ENCODE measurements around the gene SH3RF3. TPM values are rescaled to one million over a fixed set of nuclear protein-coding genes. Genes with fewer than 3 reads are reported as not detected.

Gene SH3RF3
- total and polyA plus RNA-seq, 5 donors = 5.7 to 8.8 (median 8.1) TPM

DNA sequence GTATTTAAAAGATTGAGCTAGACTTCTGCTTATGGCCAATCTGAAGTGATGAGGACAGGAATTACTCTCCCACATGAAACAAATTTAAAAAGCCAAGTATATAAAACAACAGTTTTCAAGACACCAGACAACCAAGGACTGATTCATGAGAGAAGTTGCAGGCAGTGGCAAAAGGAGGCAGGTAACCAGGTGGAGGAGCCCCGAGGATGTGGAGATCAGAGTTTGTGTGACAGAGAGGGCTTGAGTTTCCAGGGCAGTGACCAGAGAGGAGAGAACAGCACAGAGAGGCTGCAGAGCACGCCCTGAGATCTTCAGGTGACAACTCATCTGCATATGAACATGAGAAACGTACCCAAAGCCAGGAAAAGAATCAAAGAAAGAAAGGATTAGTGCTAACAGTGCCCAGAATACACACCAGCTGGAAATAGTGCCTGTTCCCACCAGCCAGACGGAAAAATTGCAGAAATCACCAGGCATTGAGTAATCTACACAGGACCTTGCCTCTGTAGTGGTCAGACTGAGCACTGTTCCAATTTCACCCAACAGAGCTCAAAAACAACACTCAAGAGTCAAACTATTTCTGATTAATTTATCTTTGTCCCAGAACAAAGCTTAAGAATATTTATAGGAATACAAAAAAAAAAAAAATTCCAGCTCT lies 311.6 kb downstream of the SH3RF3 start:
- no peak overlapping the region for H3K27ac ChIP-seq (ENCODE audit: low read length)
- H3K27me3 ChIP-seq (ENCODE audit: control insufficient read depth, insufficient read depth) = no peaks in the 10 kb centered on the region
- no peak overlapping the region for H3K4me3 ChIP-seq (ENCODE audit: low read length)
- peaks cover 17% of the 10 kb centered on the region for H3K4me1 ChIP-seq (ENCODE audit: control insufficient read depth, insufficient read depth, low read length)
- ATAC-seq (no peak), DNase-seq (no peak)
- 91% methylated on average over 4 of the region's 4 CpGs for WGBS
- intact Hi-C loops (cut with DNase I) = no loop called here
- H3K9me3 ChIP-seq (ENCODE audit: control insufficient read depth, low read length) = no peaks in the 10 kb centered on the region

DNA sequence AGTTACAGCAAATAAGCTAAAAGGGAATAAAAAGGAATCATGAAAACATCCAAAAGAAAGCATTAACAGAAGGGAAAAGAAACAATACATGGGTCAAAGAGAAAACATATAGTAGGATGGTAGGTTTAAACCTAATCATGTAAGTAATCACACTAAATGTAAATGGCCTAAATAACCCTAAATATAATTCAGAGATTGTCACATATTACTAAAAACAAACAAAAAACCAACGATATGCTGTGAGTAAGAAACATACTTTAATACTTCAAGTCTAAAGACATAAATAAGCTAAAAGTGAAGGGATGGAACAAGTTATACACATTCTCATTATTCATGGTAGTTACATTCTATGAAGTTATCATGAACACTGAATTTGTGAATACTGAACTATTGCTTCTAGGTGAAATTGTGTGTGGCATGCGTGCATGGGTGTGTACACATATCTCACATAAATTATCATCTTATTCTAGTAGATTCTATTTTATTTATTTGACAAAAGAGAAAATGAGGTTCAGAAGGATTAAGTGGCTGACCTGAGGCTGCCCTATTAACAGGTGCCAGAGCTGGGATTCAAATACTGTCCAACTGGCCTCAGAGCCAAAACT lies 313.8 kb downstream of the SH3RF3 start:
- ATAC-seq = no peak
- Histone ChIP-seq H3K4me1 (ENCODE audit: control insufficient read depth, insufficient read depth, low read length) (peaks cover 9% of the 10 kb centered on the region), H3K27me3 (ENCODE audit: control insufficient read depth, insufficient read depth) (no peaks in the 10 kb centered on the region), H3K9me3 (ENCODE audit: control insufficient read depth, low read length) (no peaks in the 10 kb centered on the region), H3K4me3 (ENCODE audit: low read length) (no peak overlapping the region), H3K27ac (ENCODE audit: low read length) (no peak overlapping the region)
- intact Hi-C loops (cut with DNase I) = no loop called here
- WGBS = 98% methylated on average over 2 of the region's 2 CpGs
- DNase-seq = no peak

DNA sequence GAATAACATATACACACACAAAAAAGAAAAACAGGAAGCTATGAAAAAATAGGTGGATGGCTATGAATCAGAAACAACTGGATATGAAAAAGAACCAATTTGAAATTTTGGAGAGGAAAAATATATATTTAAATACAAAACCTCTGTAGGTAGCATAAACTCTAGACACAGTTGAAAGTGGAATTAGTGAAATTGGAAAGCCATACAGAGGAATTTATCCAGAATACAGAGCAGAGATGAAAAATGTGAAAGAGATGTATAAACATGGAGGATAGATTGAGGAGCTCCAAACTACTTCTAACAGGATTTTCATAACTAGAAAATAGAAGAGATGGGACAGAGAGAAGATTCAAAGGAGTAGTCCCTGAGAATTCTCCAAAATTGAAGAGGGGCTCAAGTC lies 315.9 kb downstream of the SH3RF3 start:
- no peaks in the 10 kb centered on the region for H3K27me3 ChIP-seq (ENCODE audit: control insufficient read depth, insufficient read depth)
- H3K9me3 ChIP-seq (ENCODE audit: control insufficient read depth, low read length) = no peaks in the 10 kb centered on the region
- intact Hi-C loops (cut with DNase I) = no loop called here
- no peak overlapping the region for H3K4me3 ChIP-seq (ENCODE audit: low read length)
- H3K27ac ChIP-seq (ENCODE audit: low read length) = no peak overlapping the region
- no peaks in the 10 kb centered on the region for H3K4me1 ChIP-seq (ENCODE audit: control insufficient read depth, insufficient read depth, low read length)
- ATAC-seq = no peak
- no peak for DNase-seq

DNA sequence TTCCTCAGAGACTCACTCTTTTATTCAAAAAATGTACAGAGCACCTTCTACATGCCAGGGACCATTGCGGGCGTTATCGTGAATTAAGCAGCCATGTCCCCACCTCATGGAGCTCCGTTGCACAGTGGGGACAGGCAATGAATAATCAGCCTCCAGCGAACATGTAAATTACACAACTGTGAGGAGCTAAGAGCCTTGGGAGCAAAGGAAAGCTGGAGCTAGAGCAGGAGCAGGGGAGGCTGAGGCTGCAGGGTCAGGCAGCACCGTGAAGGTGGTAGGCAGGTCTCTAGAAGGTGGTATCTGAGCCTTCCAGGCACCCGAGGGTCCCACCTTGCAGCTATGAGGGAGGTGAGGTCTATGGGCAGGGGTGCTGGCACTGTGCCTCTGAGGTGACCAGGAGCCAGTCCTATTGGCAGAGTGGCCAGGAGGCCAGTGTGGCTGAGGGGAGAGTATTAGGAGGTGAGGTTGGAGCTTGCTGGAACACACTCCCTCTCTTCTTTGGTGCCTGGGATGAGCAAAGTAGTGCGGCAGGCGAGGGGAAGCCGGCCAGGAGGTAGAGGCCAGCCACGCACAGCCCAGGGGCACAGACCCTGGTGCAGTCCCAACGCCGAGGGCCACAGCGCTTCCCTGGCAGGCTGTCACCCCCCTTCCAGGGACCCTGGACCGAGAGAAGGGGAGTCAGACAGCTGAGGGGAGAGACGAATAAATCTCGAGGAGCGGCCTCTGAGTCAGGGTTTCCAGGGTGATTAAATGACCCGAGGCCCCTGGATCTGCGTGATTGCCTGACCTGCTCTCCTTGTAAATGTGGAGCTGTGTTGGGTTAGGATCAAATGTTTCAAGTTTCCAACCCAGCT lies 317.5 kb downstream of the SH3RF3 start:
- Histone ChIP-seq H3K9me3 (ENCODE audit: control insufficient read depth, low read length) (no peaks in the 10 kb centered on the region), H3K27ac (ENCODE audit: low read length) (no peak overlapping the region), H3K27me3 (ENCODE audit: control insufficient read depth, insufficient read depth) (no peaks in the 10 kb centered on the region), H3K4me1 (ENCODE audit: control insufficient read depth, insufficient read depth, low read length) (no peaks in the 10 kb centered on the region), H3K4me3 (ENCODE audit: low read length) (no peak overlapping the region)
- ATAC-seq = peak in 1 of 2 donors; percentile 20
- intact Hi-C loops (cut with DNase I) = no loop called here
- 83% methylated on average over 20 of the region's 20 CpGs for WGBS
- peak in 1 of 3 donors; percentile 37 for DNase-seq

DNA sequence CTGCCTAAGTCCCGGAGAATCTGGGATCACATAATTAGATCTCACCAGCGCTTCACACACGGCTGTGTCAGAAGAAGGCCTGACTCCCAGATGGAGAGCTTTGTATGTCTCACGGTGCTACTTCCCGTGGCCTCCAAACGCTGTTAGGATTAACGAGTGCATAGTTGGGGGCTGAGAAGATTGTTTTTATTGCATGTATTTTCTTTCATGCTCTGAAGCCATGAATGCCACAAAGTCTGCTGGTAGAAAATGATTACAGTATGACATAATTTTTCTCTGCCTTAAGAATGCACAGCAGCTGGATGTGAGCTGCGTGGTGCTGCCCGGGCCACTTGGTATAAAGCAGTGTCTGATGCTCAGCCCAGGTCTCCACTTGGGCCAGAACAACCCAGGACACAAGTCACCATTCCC lies 318.3 kb downstream of the SH3RF3 start:
- ATAC-seq = no peak
- intact Hi-C loops (cut with DNase I) = no loop called here
- Histone ChIP-seq H3K4me3 (ENCODE audit: low read length) (no peak overlapping the region), H3K27ac (ENCODE audit: low read length) (no peak overlapping the region), H3K4me1 (ENCODE audit: control insufficient read depth, insufficient read depth, low read length) (no peaks in the 10 kb centered on the region), H3K9me3 (ENCODE audit: control insufficient read depth, low read length) (no peaks in the 10 kb centered on the region), H3K27me3 (ENCODE audit: control insufficient read depth, insufficient read depth) (no peaks in the 10 kb centered on the region)
- 67% methylated on average over 9 of the region's 9 CpGs for WGBS
- peak in 1 of 3 donors; percentile 23 for DNase-seq

DNA sequence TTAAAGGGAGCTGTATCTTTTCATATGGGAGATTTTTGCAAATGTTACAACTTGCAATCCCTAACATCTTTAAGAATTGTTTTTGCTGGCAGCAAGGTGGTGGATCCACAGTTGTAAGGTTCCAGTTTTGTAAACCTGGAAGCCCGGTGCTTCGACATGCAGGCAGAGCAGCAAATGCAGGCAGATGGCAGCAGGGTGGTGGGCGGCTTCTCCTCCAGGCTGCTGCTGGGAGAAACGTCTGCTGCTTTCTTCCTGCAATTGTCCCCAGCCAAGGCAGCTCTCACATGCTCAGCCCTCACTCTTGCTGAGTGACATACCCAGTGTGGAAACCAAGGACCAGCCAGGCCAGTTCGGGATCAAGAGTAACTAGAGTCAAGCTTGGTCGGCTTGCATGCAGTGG lies 318.8 kb downstream of the SH3RF3 start:
- Histone ChIP-seq H3K27me3 (ENCODE audit: control insufficient read depth, insufficient read depth) (no peaks in the 10 kb centered on the region), H3K4me1 (ENCODE audit: control insufficient read depth, insufficient read depth, low read length) (no peaks in the 10 kb centered on the region), H3K4me3 (ENCODE audit: low read length) (no peak overlapping the region), H3K9me3 (ENCODE audit: control insufficient read depth, low read length) (no peaks in the 10 kb centered on the region), H3K27ac (ENCODE audit: low read length) (no peak overlapping the region)
- intact Hi-C loops (cut with DNase I) = no loop called here
- WGBS = 62% methylated on average over 6 of the region's 6 CpGs
- DNase-seq (peak in 1 of 3 donors; percentile 24), ATAC-seq (no peak)

DNA sequence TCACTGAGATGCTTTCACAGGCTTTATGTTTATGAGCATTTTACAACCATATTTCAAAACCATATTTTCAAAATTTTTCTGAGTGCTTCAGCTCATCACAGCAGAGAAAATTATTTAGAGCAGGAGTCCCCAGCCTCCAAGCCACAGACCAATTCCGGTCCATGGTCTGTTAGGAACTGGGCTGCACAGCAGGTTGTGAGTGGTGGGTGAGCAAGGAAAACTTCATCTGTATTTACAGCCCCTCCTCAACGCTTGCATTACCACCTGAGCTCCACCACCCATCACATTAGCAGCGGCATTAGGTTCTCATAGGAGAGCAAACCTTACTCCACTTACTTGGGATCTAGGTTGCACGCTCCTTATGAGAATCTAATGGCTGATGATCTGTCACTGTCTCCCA lies 319.2 kb downstream of the SH3RF3 start:
- H3K27me3 ChIP-seq (ENCODE audit: control insufficient read depth, insufficient read depth) = no peaks in the 10 kb centered on the region
- intact Hi-C loops (cut with DNase I) = no loop called here
- H3K4me1 ChIP-seq (ENCODE audit: control insufficient read depth, insufficient read depth, low read length) = no peaks in the 10 kb centered on the region
- H3K9me3 ChIP-seq (ENCODE audit: control insufficient read depth, low read length) = no peaks in the 10 kb centered on the region
- H3K27ac ChIP-seq (ENCODE audit: low read length) = no peak overlapping the region
- DNase-seq = no peak
- no peak overlapping the region for H3K4me3 ChIP-seq (ENCODE audit: low read length)
- WGBS = 96% methylated on average over 4 of the region's 4 CpGs
- no peak for ATAC-seq

DNA sequence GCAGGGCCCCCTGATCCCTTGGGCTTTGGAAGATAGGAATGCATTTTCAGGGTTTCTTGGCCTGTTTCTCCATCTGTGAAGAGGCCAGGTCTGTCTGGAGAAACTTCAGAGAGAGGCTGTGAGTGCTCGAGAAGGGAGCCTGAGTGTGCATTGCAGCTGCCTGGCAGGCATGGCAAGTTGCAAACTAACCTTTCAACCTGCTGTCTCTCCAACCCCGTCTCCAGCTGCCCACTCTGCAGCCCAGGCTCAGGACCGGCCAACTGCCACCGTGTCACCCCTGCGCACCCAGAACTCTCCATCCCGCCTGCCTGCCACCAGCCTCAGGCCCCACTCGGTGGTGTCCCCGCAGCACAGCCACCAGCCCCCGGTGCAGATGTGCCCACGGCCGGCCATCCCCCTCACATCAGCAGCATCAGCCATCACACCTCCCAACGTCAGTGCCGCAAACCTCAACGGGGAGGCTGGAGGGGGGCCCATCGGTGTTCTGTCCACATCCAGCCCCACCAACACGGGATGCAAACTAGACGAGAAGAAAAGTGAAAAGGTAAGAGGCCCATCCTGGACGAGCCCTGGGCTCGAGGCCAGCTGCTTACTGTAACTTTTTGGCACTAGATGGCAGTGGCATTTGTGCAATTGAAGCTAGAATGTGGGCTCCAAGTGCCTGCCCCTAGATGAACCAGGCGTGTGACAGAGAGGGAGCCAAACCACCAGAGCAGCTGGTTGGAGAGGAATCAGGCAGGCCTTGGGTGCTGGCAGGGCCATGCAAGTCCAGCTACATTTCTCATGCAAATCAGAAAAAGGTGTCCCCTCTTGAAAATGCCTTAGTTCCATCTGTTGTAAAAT lies 320.2 kb downstream of the SH3RF3 start:
- intact Hi-C loops (cut with DNase I) = no loop called here
- Histone ChIP-seq H3K9me3 (ENCODE audit: control insufficient read depth, low read length) (no peaks in the 10 kb centered on the region), H3K4me3 (ENCODE audit: low read length) (no peak overlapping the region), H3K4me1 (ENCODE audit: control insufficient read depth, insufficient read depth, low read length) (no peaks in the 10 kb centered on the region), H3K27ac (ENCODE audit: low read length) (no peak overlapping the region), H3K27me3 (ENCODE audit: control insufficient read depth, insufficient read depth) (no peaks in the 10 kb centered on the region)
- peak; percentile 74 to 83 for ATAC-seq
- WGBS = 72% methylated on average over 20 of the region's 20 CpGs
- peak; percentile 54 to 75 (median 74) for DNase-seq

DNA sequence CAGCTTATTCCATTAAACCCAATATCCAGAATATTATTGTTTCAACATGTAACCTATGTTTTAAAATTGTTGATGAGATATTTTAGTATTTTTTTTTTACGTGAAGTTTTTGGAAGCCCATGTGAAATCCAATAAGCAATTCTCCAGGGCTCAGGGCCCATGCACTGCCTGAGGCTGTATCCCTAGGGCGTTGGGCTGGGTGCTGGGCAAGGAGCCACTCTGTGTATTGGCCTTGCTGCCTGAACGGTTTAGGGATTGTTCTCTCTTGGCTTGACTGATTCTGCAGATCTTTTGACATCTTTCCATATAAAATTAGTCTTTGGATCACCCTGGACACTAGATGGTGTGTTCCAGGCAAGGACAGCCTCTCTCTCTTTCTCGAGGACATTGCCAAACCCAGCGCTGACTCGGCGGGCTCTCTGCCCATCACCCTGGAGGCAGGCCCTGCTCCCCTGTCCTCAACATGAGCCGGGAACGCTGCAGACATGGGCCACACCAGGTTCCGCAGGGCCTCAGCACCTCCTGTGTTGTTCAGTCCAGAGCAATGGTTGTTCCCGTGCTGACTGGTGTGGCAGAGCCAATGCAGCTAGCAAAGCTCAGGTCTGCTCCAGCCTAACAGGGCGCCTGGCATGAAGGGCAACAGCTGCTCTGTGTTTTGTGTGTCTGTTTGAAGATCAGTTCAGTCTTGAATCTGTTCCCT lies 321.7 kb downstream of the SH3RF3 start:
- DNase-seq (peak; percentile 70 to 79 (median 78)), ATAC-seq (peak; percentile 53 to 55)
- H3K9me3 ChIP-seq (ENCODE audit: control insufficient read depth, low read length) = no peaks in the 10 kb centered on the region
- H3K27ac ChIP-seq (ENCODE audit: low read length) = no peak overlapping the region
- intact Hi-C loops (cut with DNase I) = no loop called here
- H3K4me1 ChIP-seq (ENCODE audit: control insufficient read depth, insufficient read depth, low read length) = no peaks in the 10 kb centered on the region
- 61% methylated on average over 12 of the region's 12 CpGs for WGBS
- no peaks in the 10 kb centered on the region for H3K27me3 ChIP-seq (ENCODE audit: control insufficient read depth, insufficient read depth)
- no peak overlapping the region for H3K4me3 ChIP-seq (ENCODE audit: low read length)

DNA sequence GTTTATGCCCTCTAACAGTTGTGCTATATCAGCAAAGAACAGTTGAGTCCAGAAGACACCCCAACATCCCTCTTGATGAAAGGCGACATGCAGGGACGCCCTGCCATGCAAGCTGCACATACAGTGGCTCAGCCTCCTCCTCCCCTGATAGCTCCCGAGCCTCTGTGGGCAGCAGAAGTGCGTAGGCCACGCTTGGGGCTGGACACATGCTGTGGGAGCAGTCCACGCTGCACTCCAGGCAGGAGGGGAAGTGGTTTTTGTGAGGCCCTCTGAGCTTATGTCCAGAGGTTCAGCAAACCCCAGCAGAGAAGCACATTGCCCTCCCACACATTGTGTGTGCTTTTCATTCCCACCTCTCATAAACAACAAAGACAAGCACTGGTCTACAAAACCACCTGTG lies 322.7 kb downstream of the SH3RF3 start:
- peak in 1 of 3 donors; percentile 15 for DNase-seq
- Histone ChIP-seq H3K27ac (ENCODE audit: low read length) (no peak overlapping the region), H3K27me3 (ENCODE audit: control insufficient read depth, insufficient read depth) (no peaks in the 10 kb centered on the region), H3K9me3 (ENCODE audit: control insufficient read depth, low read length) (no peaks in the 10 kb centered on the region), H3K4me1 (ENCODE audit: control insufficient read depth, insufficient read depth, low read length) (no peaks in the 10 kb centered on the region), H3K4me3 (ENCODE audit: low read length) (no peak overlapping the region)
- intact Hi-C loops (cut with DNase I) = no loop called here
- ATAC-seq = no peak
- 90% methylated on average over 6 of the region's 6 CpGs for WGBS
